ENCODE data around the gene DUSP18.
"Not testable (repeated sequence)": the region's sequence is repeated elsewhere in the genome, so short reads cannot be mapped to it uniquely, and the experiment has no call there.

Gene DUSP18

GRCh38 chr22:30676565-30676964 is 8.9 kb upstream of the DUSP18 start:
- not testable (repeated sequence) for H3K9me3 ChIP-seq (ENCODE audit: control insufficient read depth, low read length); H3K4me3 ChIP-seq (ENCODE audit: low read length); H3K27me3 ChIP-seq (replicated peaks; ENCODE audit: control insufficient read depth, insufficient read depth, low read length); DNase-seq (ENCODE audit: low read depth); H3K36me3 ChIP-seq (ENCODE audit: control insufficient read depth, insufficient read depth, low read length, severe bottlenecking); H3K9ac ChIP-seq (ENCODE audit: low read length)
- H3K4me1 ChIP-seq (ENCODE audit: control insufficient read depth, insufficient read depth, low read length): peaks cover 14% of the 10 kb centered on the region

- DNase-seq (ENCODE audit: low read depth): no peak
Measured at GRCh38 chr22:30675436-30675835, 7.8 kb upstream of the DUSP18 start.

GRCh38 chr22:30674482-30674881 is 6.8 kb upstream of the DUSP18 start:
- no peak overlapping the region for H3K9ac ChIP-seq (ENCODE audit: low read length)

More at GRCh38 chr22:30675436-30675835, 7.8 kb upstream of the DUSP18 start:
- no peaks in the 10 kb centered on the region for H3K9me3 ChIP-seq (ENCODE audit: control insufficient read depth, low read length)
- H3K9ac ChIP-seq (ENCODE audit: low read length): no peak overlapping the region
- no peaks in the 10 kb centered on the region for H3K27me3 ChIP-seq (replicated peaks; ENCODE audit: control insufficient read depth, insufficient read depth, low read length)
- no peak overlapping the region for H3K4me3 ChIP-seq (ENCODE audit: low read length)
- no peaks in the 10 kb centered on the region for H3K36me3 ChIP-seq (ENCODE audit: control insufficient read depth, insufficient read depth, low read length, severe bottlenecking)
- H3K4me1 ChIP-seq (ENCODE audit: control insufficient read depth, insufficient read depth, low read length): peaks cover 6% of the 10 kb centered on the region

GRCh38 chr22:30673136-30673535 is 5.5 kb upstream of the DUSP18 start:
- Histone ChIP-seq H3K9me3 (ENCODE audit: control insufficient read depth, low read length) (no peaks in the 10 kb centered on the region), H3K27me3 (replicated peaks; ENCODE audit: control insufficient read depth, insufficient read depth, low read length) (no peaks in the 10 kb centered on the region), H3K4me1 (ENCODE audit: control insufficient read depth, insufficient read depth, low read length) (no peaks in the 10 kb centered on the region), H3K4me3 (ENCODE audit: low read length) (no peak overlapping the region), H3K36me3 (ENCODE audit: control insufficient read depth, insufficient read depth, low read length, severe bottlenecking) (no peaks in the 10 kb centered on the region), H3K9ac (ENCODE audit: low read length) (no peak overlapping the region)
- no peak for DNase-seq (ENCODE audit: low read depth)

More at GRCh38 chr22:30674482-30674881, 6.8 kb upstream of the DUSP18 start:
- Histone ChIP-seq H3K9me3 (ENCODE audit: control insufficient read depth, low read length) (no peaks in the 10 kb centered on the region), H3K4me1 (ENCODE audit: control insufficient read depth, insufficient read depth, low read length) (peaks cover 6% of the 10 kb centered on the region), H3K4me3 (ENCODE audit: low read length) (no peak overlapping the region), H3K36me3 (ENCODE audit: control insufficient read depth, insufficient read depth, low read length, severe bottlenecking) (no peaks in the 10 kb centered on the region), H3K27me3 (replicated peaks; ENCODE audit: control insufficient read depth, insufficient read depth, low read length) (no peaks in the 10 kb centered on the region)
- no peak for DNase-seq (ENCODE audit: low read depth)

- Histone ChIP-seq H3K4me3 (ENCODE audit: low read length) (no peak overlapping the region), H3K9me3 (ENCODE audit: control insufficient read depth, low read length) (no peaks in the 10 kb centered on the region), H3K36me3 (ENCODE audit: control insufficient read depth, insufficient read depth, low read length, severe bottlenecking) (no peaks in the 10 kb centered on the region), H3K27me3 (replicated peaks; ENCODE audit: control insufficient read depth, insufficient read depth, low read length) (no peaks in the 10 kb centered on the region), H3K9ac (ENCODE audit: low read length) (no peak overlapping the region), H3K4me1 (ENCODE audit: control insufficient read depth, insufficient read depth, low read length) (peaks cover 6% of the 10 kb centered on the region)
- no peak for DNase-seq (ENCODE audit: low read depth)
Measured at GRCh38 chr22:30671071-30671470, 3.4 kb upstream of the DUSP18 start.

- no peaks in the 10 kb centered on the region for H3K9me3 ChIP-seq (ENCODE audit: control insufficient read depth, low read length)
- peak overlapping the region; percentile 81 for H3K9ac ChIP-seq (ENCODE audit: low read length)
Measured at GRCh38 chr22:30668386-30668710, 673 bp upstream of the DUSP18 start.

GRCh38 chr22:30667107-30667493 is 575 bp downstream of the DUSP18 start:
- Histone ChIP-seq H3K27me3 (replicated peaks; ENCODE audit: control insufficient read depth, insufficient read depth, low read length) (no peaks in the 10 kb centered on the region), H3K4me3 (ENCODE audit: low read length) (peak overlapping the region; percentile 88), H3K9me3 (ENCODE audit: control insufficient read depth, low read length) (no peaks in the 10 kb centered on the region), H3K9ac (ENCODE audit: low read length) (peak overlapping the region; percentile 81), H3K4me1 (ENCODE audit: control insufficient read depth, insufficient read depth, low read length) (peaks cover 6% of the 10 kb centered on the region), H3K36me3 (ENCODE audit: control insufficient read depth, insufficient read depth, low read length, severe bottlenecking) (peaks cover 15% of the 10 kb centered on the region)
- DNase-seq (ENCODE audit: low read depth): peak; percentile 43

More at GRCh38 chr22:30668386-30668710, 673 bp upstream of the DUSP18 start:
- Histone ChIP-seq H3K27me3 (replicated peaks; ENCODE audit: control insufficient read depth, insufficient read depth, low read length) (no peaks in the 10 kb centered on the region), H3K36me3 (ENCODE audit: control insufficient read depth, insufficient read depth, low read length, severe bottlenecking) (peaks cover 4% of the 10 kb centered on the region), H3K4me3 (ENCODE audit: low read length) (peak overlapping the region; percentile 88), H3K4me1 (ENCODE audit: control insufficient read depth, insufficient read depth, low read length) (peaks cover 6% of the 10 kb centered on the region)
- DNase-seq (ENCODE audit: low read depth): no peak

- Histone ChIP-seq H3K36me3 (ENCODE audit: control insufficient read depth, insufficient read depth, low read length, severe bottlenecking) (peaks cover 15% of the 10 kb centered on the region), H3K27me3 (replicated peaks; ENCODE audit: control insufficient read depth, insufficient read depth, low read length) (no peaks in the 10 kb centered on the region), H3K9ac (ENCODE audit: low read length) (no peak overlapping the region), H3K4me1 (ENCODE audit: control insufficient read depth, insufficient read depth, low read length) (peaks cover 6% of the 10 kb centered on the region), H3K4me3 (ENCODE audit: low read length) (no peak overlapping the region), H3K9me3 (ENCODE audit: control insufficient read depth, low read length) (no peaks in the 10 kb centered on the region)
- DNase-seq (ENCODE audit: low read depth): no peak
Measured at GRCh38 chr22:30665786-30666185, 1.9 kb downstream of the DUSP18 start.

- Histone ChIP-seq H3K36me3 (ENCODE audit: control insufficient read depth, insufficient read depth, low read length, severe bottlenecking) (peaks cover 15% of the 10 kb centered on the region), H3K9ac (ENCODE audit: low read length) (no peak overlapping the region), H3K9me3 (ENCODE audit: control insufficient read depth, low read length) (no peaks in the 10 kb centered on the region), H3K4me1 (ENCODE audit: control insufficient read depth, insufficient read depth, low read length) (peaks cover 6% of the 10 kb centered on the region), H3K4me3 (ENCODE audit: low read length) (no peak overlapping the region), H3K27me3 (replicated peaks; ENCODE audit: control insufficient read depth, insufficient read depth, low read length) (no peaks in the 10 kb centered on the region)
- DNase-seq (ENCODE audit: low read depth): no peak
Measured at GRCh38 chr22:30665266-30665665, 2.4 kb downstream of the DUSP18 start.

GRCh38 chr22:30664798-30665197 is 2.9 kb downstream of the DUSP18 start:
- Histone ChIP-seq H3K4me1 (ENCODE audit: control insufficient read depth, insufficient read depth, low read length) (peaks cover 6% of the 10 kb centered on the region), H3K9ac (ENCODE audit: low read length) (no peak overlapping the region), H3K4me3 (ENCODE audit: low read length) (no peak overlapping the region), H3K27me3 (replicated peaks; ENCODE audit: control insufficient read depth, insufficient read depth, low read length) (no peaks in the 10 kb centered on the region), H3K36me3 (ENCODE audit: control insufficient read depth, insufficient read depth, low read length, severe bottlenecking) (peaks cover 15% of the 10 kb centered on the region), H3K9me3 (ENCODE audit: control insufficient read depth, low read length) (no peaks in the 10 kb centered on the region)
- DNase-seq (ENCODE audit: low read depth): no peak

- Histone ChIP-seq H3K36me3 (ENCODE audit: control insufficient read depth, insufficient read depth, low read length, severe bottlenecking) (peaks cover 15% of the 10 kb centered on the region), H3K4me3 (ENCODE audit: low read length) (no peak overlapping the region), H3K9me3 (ENCODE audit: control insufficient read depth, low read length) (no peaks in the 10 kb centered on the region), H3K9ac (ENCODE audit: low read length) (no peak overlapping the region), H3K4me1 (ENCODE audit: control insufficient read depth, insufficient read depth, low read length) (peaks cover 6% of the 10 kb centered on the region), H3K27me3 (replicated peaks; ENCODE audit: control insufficient read depth, insufficient read depth, low read length) (no peaks in the 10 kb centered on the region)
- no peak for DNase-seq (ENCODE audit: low read depth)
Measured at GRCh38 chr22:30662040-30662439, 5.6 kb downstream of the DUSP18 start.

- Histone ChIP-seq H3K36me3 (ENCODE audit: control insufficient read depth, insufficient read depth, low read length, severe bottlenecking) (no peaks in the 10 kb centered on the region), H3K4me3 (ENCODE audit: low read length) (no peak overlapping the region), H3K9ac (ENCODE audit: low read length) (no peak overlapping the region), H3K4me1 (ENCODE audit: control insufficient read depth, insufficient read depth, low read length) (no peaks in the 10 kb centered on the region), H3K9me3 (ENCODE audit: control insufficient read depth, low read length) (no peaks in the 10 kb centered on the region), H3K27me3 (replicated peaks; ENCODE audit: control insufficient read depth, insufficient read depth, low read length) (no peaks in the 10 kb centered on the region)
- DNase-seq (ENCODE audit: low read depth): no peak
Measured at GRCh38 chr22:30655532-30655931, 12.1 kb downstream of the DUSP18 start.
